HEK293T (cell line): ENCODE results near the gene IL11.
A peak's percentile ranks its signal among the peaks of the same experiment; 100 is the strongest.

Experiments used
- CTCF ChIA-PET: fragments of 350-600 bp; formaldehyde crosslinking; extraction: SDS; loops from one replicate; lab custom pipeline; 2021; ENCODE audit warnings: antibody characterized with exemption, inconsistent platforms; lab: Yijun Ruan, JAX
- POLR2A ChIA-PET: fragments of 350-600 bp; formaldehyde crosslinking; extraction: SDS; loops from one replicate; lab custom pipeline; 2020; ENCODE audit warnings: antibody characterized with exemption, inconsistent platforms; lab: Yijun Ruan, JAX
- DNase-seq: peaks from one replicate; pipeline ENCODE4 v3.0.0; 2012; ENCODE audit warnings: mixed read lengths; ENCODE audit errors: extremely low spot score
- ARNT ChIP-seq: fragments of 450-650 bp; IDR thresholded peaks from 2 replicates; pipeline ENCODE4 v1.6.1; 2017; ENCODE audit warnings: mild to moderate bottlenecking
- BHLHE40 ChIP-seq: fragments of 450-650 bp; IDR thresholded peaks from 2 replicates; pipeline ENCODE4 v1.6.1; 2016; ENCODE audit warnings: mild to moderate bottlenecking, moderate library complexity, borderline replicate concordance
- CTBP1 ChIP-seq: fragments of 450-650 bp; IDR thresholded peaks from 2 replicates; pipeline ENCODE4 v1.6.1; 2016; ENCODE audit warnings: borderline replicate concordance
- ELF4 ChIP-seq: fragments of 450-650 bp; IDR thresholded peaks from 2 replicates; pipeline ENCODE4 v1.6.1; 2017; ENCODE audit warnings: antibody characterized with exemption
- FOXA1 ChIP-seq: fragments of 450-650 bp; IDR thresholded peaks from 2 replicates; pipeline ENCODE4 v1.6.1; 2016; ENCODE audit warnings: mild to moderate bottlenecking
- FOXK2 ChIP-seq: fragments of 450-650 bp; IDR thresholded peaks from 2 replicates; pipeline ENCODE4 v1.6.1; 2016; ENCODE audit warnings: mild to moderate bottlenecking
- FOXM1 ChIP-seq: fragments of 450-650 bp; IDR thresholded peaks from 2 replicates; pipeline ENCODE4 v1.6.1; 2017; ENCODE audit warnings: mild to moderate bottlenecking, borderline replicate concordance
- HDGF ChIP-seq: fragments of 450-650 bp; IDR thresholded peaks from 2 replicates; pipeline ENCODE4 v1.6.1; 2017; ENCODE audit warnings: antibody characterized with exemption, borderline replicate concordance
- L3MBTL2 ChIP-seq: fragments of 450-650 bp; conservative IDR thresholded peaks from 2 replicates; pipeline ENCODE4 v1.6.1; 2016; ENCODE audit warnings: mild to moderate bottlenecking
- LEF1 ChIP-seq: fragments of 450-650 bp; IDR thresholded peaks from 2 replicates; pipeline ENCODE4 v1.6.1; 2017; ENCODE audit warnings: mild to moderate bottlenecking, borderline replicate concordance
- NFRKB ChIP-seq: fragments of 450-650 bp; IDR thresholded peaks from 2 replicates; pipeline ENCODE4 v1.6.1; 2016; ENCODE audit warnings: mild to moderate bottlenecking, moderate library complexity
- SP1 ChIP-seq: fragments of 450-650 bp; IDR thresholded peaks from 2 replicates; pipeline ENCODE4 v1.6.1; 2017
- SUZ12 ChIP-seq: fragments of 450-650 bp; IDR thresholded peaks from 2 replicates; pipeline ENCODE4 v1.6.1; 2016; ENCODE audit warnings: mild to moderate bottlenecking
- TARDBP ChIP-seq: fragments of 450-650 bp; IDR thresholded peaks from 2 replicates; pipeline ENCODE4 v1.6.1; 2016
- ZNF384 ChIP-seq: fragments of 450-650 bp; IDR thresholded peaks from 2 replicates; pipeline ENCODE4 v1.6.1; 2016
- TF ChIP-seq, protein P1 (sequence below): fragments of 450-650 bp; IDR thresholded peaks from 2 replicates; pipeline ENCODE4 v1.6.1; 2016

The IL11 gene

DNA sequence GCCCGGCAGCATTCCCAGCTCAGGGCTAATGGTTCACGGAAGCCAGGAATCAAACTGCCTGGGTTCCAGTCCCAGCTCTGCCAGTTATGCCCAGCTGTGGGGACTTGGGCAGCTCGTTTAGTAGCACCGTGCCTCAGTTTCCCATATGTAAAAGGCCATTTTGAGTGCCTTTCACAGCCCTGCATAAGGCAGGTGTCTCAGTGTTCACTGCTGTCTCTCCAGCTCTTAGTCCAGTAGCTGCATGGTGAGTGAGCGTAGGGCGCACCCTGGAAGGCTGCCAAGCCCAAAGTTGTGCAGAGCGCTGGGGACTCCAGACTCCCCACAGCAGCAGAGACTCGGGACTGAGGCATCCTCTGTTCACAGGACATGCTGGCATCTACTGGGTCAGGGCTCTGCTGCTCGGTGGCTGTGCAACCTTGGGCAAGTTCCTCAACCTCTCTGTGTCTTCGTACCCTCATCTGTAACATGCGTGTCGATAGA lies 21.0 kb upstream of the IL11 start:
- ChIA-PET CTCF (no interaction called here), POLR2A (interaction anchor here (2.6 to 9.0 kb wide), 3 partner anchors 9 to 52 kb away, joined by 13 to 72 read pairs (median 14); partner anchors contain the start of genes KMT5C and UBE2S)
- TF ChIP-seq SP1 (no peak), HDGF (no peak), CTBP1 (no peak), FOXM1 (no peak), ELF4 (no peak), LEF1 (no peak), BHLHE40 (no peak), ZNF384 (no peak), SUZ12 (no peak), ARNT (no peak)
- TF ChIP-seq, protein P1, sequence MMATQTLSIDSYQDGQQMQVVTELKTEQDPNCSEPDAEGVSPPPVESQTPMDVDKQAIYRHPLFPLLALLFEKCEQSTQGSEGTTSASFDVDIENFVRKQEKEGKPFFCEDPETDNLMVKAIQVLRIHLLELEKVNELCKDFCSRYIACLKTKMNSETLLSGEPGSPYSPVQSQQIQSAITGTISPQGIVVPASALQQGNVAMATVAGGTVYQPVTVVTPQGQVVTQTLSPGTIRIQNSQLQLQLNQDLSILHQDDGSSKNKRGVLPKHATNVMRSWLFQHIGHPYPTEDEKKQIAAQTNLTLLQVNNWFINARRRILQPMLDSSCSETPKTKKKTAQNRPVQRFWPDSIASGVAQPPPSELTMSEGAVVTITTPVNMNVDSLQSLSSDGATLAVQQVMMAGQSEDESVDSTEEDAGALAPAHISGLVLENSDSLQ, result no peak
- no peak for DNase-seq

GRCh38 chr19:55390461-55390880 lies 20.2 kb upstream of the IL11 start:
- TF ChIP-seq LEF1 (no peak), SUZ12 (no peak), FOXK2 (no peak), L3MBTL2 (0 out of 2 replicates have a peak, but pooled peaks have one; percentile 35), ELF4 (no peak)
- no peak for DNase-seq
- CTCF ChIA-PET, result no interaction called here
- POLR2A ChIA-PET, result interaction anchor here (1.2 to 9.0 kb wide), 6 partner anchors 9 to 89 kb away, joined by 3 to 72 read pairs (median 10); partner anchors contain the start of genes KMT5C and UBE2S

DNA sequence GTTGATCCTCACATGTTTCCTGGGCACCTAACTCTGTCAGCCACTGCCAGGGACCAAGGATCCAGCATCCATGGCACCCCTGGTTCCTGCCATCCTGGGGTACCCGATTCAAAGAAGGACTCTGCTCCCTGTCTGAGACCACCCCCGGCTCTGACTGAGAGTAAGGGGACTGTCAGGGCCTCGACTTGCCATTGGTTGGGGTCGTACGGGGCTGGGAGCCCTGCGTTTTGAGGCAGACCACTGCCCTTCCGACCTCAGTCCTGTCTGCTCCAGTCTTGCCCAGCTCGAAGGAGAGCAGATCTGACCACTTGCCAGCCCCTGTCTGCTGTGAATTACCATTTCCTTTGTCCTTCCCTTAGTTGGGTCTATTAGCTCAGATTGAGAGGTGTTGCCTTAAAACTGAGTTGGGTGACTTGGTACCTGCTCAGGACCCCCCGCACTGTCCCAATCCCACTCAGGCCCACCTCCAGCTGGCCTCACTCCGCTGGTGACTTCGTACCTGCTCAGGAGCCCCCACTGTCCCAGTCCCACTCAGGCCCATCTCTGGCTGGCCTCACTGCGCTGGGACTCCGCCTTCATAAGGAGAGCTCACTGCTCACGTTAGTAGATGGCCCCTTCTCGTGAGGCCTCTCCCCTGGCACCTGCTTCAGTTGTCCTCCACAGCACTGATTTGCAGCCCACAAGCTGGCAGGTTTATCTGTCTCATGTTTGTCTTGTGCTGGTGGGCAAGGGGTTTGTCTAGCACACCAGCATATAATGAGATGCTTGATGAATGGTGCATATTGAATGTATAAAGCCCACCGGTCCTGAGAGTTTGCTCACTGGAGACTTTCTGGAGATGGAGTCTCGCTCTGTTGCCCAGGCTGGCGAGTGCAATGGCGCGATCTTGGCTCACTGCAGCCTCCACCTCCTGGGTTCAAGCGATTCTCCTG lies 19.4 kb upstream of the IL11 start:
- no peak for TF ChIP-seq ELF4
- TF ChIP-seq ZNF384, result no peak
- TF ChIP-seq FOXM1, result no peak
- no peak for TF ChIP-seq L3MBTL2
- no peak for TF ChIP-seq SP1
- TF ChIP-seq SUZ12, result no peak
- TF ChIP-seq, protein P1, result no peak
- no peak for TF ChIP-seq ARNT
- TF ChIP-seq FOXK2, result no peak
- TF ChIP-seq HDGF, result no peak
- no peak for TF ChIP-seq TARDBP
- TF ChIP-seq CTBP1, result no peak
- no peak for TF ChIP-seq NFRKB
- no peak for TF ChIP-seq FOXA1
- TF ChIP-seq BHLHE40, result no peak
- no peak for TF ChIP-seq LEF1
- POLR2A ChIA-PET, result interaction anchor here (0.7 to 9.0 kb wide), 10 partner anchors 9 to 223 kb away, joined by 3 to 72 read pairs (median 4); partner anchors contain the start of genes DNAAF3, KMT5C and UBE2S

DNA sequence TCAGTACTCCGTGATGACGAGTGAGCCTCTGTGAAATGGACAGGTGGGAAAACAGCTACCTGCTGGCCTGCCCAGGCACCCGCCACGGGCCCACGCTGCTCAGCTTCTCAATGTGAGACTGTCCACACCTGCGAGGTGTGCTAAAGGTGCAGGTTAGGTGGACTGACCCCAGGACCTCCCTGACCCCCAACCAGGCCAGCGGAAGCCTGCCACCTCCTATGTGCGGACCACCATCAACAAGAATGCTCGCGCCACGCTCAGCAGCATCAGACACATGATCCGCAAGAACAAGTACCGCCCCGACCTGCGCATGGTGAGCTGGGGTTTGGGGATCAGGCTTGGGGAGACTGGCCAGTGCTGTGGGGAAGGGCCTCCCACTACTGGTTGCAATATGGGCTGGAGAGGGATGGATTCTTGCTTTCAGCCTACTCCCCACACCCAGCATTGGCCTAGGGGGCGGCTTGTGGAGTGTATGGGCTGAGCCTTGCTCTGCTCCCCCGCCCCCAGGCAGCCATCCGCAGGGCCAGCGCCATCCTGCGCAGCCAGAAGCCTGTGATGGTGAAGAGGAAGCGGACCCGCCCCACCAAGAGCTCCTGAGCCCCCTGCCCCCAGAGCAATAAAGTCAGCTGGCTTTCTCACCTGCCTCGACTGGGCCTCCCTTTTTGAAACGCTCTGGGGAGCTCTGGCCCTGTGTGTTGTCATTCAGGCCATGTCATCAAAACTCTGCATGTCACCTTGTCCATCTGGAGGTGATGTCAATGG lies 17.7 kb upstream of the IL11 start:
- TF ChIP-seq TARDBP (no peak), NFRKB (no peak), ZNF384 (no peak), ELF4 (no peak), FOXM1 (no peak), ARNT (no peak), LEF1 (no peak), FOXA1 (no peak), SP1 (no peak), BHLHE40 (no peak), SUZ12 (no peak), FOXK2 (no peak), CTBP1 (no peak), L3MBTL2 (no peak), HDGF (no peak)
- TF ChIP-seq, protein P1, result no peak
- ChIA-PET POLR2A (interaction anchor here (0.9 to 9.0 kb wide), 4 partner anchors 12 to 49 kb away, joined by 3 to 72 read pairs (median 8); partner anchors contain the start of genes KMT5C and UBE2S), CTCF (no interaction called here)
- no peak for DNase-seq

More for the DNA sequence above, 19.4 kb upstream of the IL11 start:
- no peak for DNase-seq
- CTCF ChIA-PET, result no interaction called here

GRCh38 chr19:55386493-55386971 lies 16.3 kb upstream of the IL11 start:
- DNase-seq, result no peak
- CTCF ChIA-PET, result no interaction called here
- POLR2A ChIA-PET, result interaction anchor here (0.9 to 1.1 kb wide), 2 partner anchors 9 to 13 kb away, joined by 3 to 4 read pairs; no protein-coding TSS in a partner anchor
- TF ChIP-seq CTBP1, result no peak
- TF ChIP-seq HDGF, result no peak
- no peak for TF ChIP-seq SUZ12
- TF ChIP-seq FOXK2, result no peak
- TF ChIP-seq TARDBP, result no peak
- no peak for TF ChIP-seq FOXA1
- no peak for TF ChIP-seq ELF4
- TF ChIP-seq, protein P1, result no peak
- no peak for TF ChIP-seq SP1
- TF ChIP-seq L3MBTL2, result no peak
- no peak for TF ChIP-seq BHLHE40
- TF ChIP-seq NFRKB, result no peak
- TF ChIP-seq FOXM1, result no peak
- TF ChIP-seq LEF1, result no peak
- TF ChIP-seq ZNF384, result no peak
- no peak for TF ChIP-seq ARNT
